HEK293 (cell line): ENCODE results near the gene OLIG1.
A peak's percentile ranks its signal among the peaks of the same experiment; 100 is the strongest.

Source experiments
- FEZF1 ChIP-seq: fragments of 450-650 bp; formaldehyde crosslinking; IDR thresholded peaks from 2 replicates; pipeline ENCODE4 v1.5.1; 2016; ENCODE audit warnings: missing biosample characterization, missing genetic modification characterization
- GLIS1 ChIP-seq: fragments of 450-650 bp; formaldehyde crosslinking; IDR thresholded peaks from 2 replicates; pipeline ENCODE4 v1.5.1; 2016; ENCODE audit warnings: missing biosample characterization, missing genetic modification characterization
- KLF16 ChIP-seq: fragments of 450-650 bp; formaldehyde crosslinking; IDR thresholded peaks from 2 replicates; pipeline ENCODE4 v1.5.1; 2017; ENCODE audit warnings: missing biosample characterization, missing genetic modification characterization
- SCRT1 ChIP-seq: fragments of 450-650 bp; formaldehyde crosslinking; IDR thresholded peaks from 2 replicates; pipeline ENCODE4 v1.5.1; 2016; ENCODE audit warnings: missing biosample characterization, missing genetic modification characterization, borderline replicate concordance
- SP2 ChIP-seq: fragments of 450-650 bp; formaldehyde crosslinking; IDR thresholded peaks from 2 replicates; pipeline ENCODE4 v1.5.1; 2016; ENCODE audit warnings: missing biosample characterization, missing genetic modification characterization
- ZBTB17 ChIP-seq: fragments of 450-650 bp; formaldehyde crosslinking; IDR thresholded peaks from 2 replicates; pipeline ENCODE4 v1.5.1; 2016; ENCODE audit warnings: missing biosample characterization, missing genetic modification characterization
- ZBTB8A ChIP-seq: fragments of 450-650 bp; formaldehyde crosslinking; IDR thresholded peaks from 2 replicates; pipeline ENCODE4 v1.5.1; 2016; ENCODE audit warnings: missing biosample characterization, missing genetic modification characterization
- ZFHX2 ChIP-seq: fragments of 450-650 bp; formaldehyde crosslinking; conservative IDR thresholded peaks from 2 replicates; pipeline ENCODE4 v1.5.1; 2016; ENCODE audit warnings: missing biosample characterization, missing genetic modification characterization
- ZNF184 ChIP-seq: fragments of 450-650 bp; IDR thresholded peaks from 2 replicates; pipeline ENCODE4 v1.5.1; 2018; ENCODE audit warnings: missing biosample characterization, mild to moderate bottlenecking, missing genetic modification characterization
- ZNF366 ChIP-seq: fragments of 450-650 bp; formaldehyde crosslinking; conservative IDR thresholded peaks from 2 replicates; pipeline ENCODE4 v1.5.1; 2016; ENCODE audit warnings: missing biosample characterization, missing genetic modification characterization
- ZNF423 ChIP-seq: fragments of 450-650 bp; formaldehyde crosslinking; IDR thresholded peaks from 2 replicates; pipeline ENCODE4 v1.5.1; 2016; ENCODE audit warnings: missing biosample characterization, missing genetic modification characterization
- ZNF473 ChIP-seq: fragments of 450-650 bp; formaldehyde crosslinking; IDR thresholded peaks from 2 replicates; pipeline ENCODE4 v1.5.1; 2017; ENCODE audit warnings: missing biosample characterization, missing genetic modification characterization
- ZNF585B ChIP-seq: fragments of 450-650 bp; formaldehyde crosslinking; IDR thresholded peaks from 2 replicates; pipeline ENCODE4 v1.5.1; 2016; ENCODE audit warnings: missing biosample characterization, missing genetic modification characterization
- ZNF596 ChIP-seq: fragments of 450-650 bp; IDR thresholded peaks from 2 replicates; pipeline ENCODE4 v1.5.0; 2018; ENCODE audit warnings: missing biosample characterization, mild to moderate bottlenecking, missing genetic modification characterization, moderate library complexity
- ZNF624 ChIP-seq: fragments of 450-650 bp; formaldehyde crosslinking; IDR thresholded peaks from 2 replicates; pipeline ENCODE4 v1.5.1; 2017; ENCODE audit warnings: missing biosample characterization, missing genetic modification characterization
- ZNF626 ChIP-seq: fragments of 450-650 bp; sonication (Bioruptor Pico); formaldehyde crosslinking; IDR thresholded peaks from 2 replicates; pipeline ENCODE4 v1.5.1; 2018; ENCODE audit warnings: missing biosample characterization, missing genetic modification characterization, inconsistent platforms
- ZNF76 ChIP-seq: fragments of 450-650 bp; formaldehyde crosslinking; IDR thresholded peaks from 2 replicates; pipeline ENCODE4; 2016; ENCODE audit warnings: low read depth, missing biosample characterization, missing genetic modification characterization, borderline replicate concordance
- TF ChIP-seq, protein P1 (sequence below): fragments of 450-650 bp; formaldehyde crosslinking; IDR thresholded peaks from 2 replicates; pipeline ENCODE4 v1.5.1; 2017; ENCODE audit warnings: missing biosample characterization, mild to moderate bottlenecking, missing genetic modification characterization, moderate library complexity
- TF ChIP-seq, protein P2 (sequence below): fragments of 450-650 bp; formaldehyde crosslinking; IDR thresholded peaks from 2 replicates; pipeline ENCODE4 v1.5.1; 2016; ENCODE audit warnings: missing biosample characterization, missing genetic modification characterization
- TF ChIP-seq, protein P3 (sequence below): fragments of 450-650 bp; formaldehyde crosslinking; IDR thresholded peaks from 2 replicates; pipeline ENCODE4 v1.5.1; 2016; ENCODE audit warnings: missing biosample characterization, missing genetic modification characterization
- TF ChIP-seq, protein P4 (sequence below): fragments of 450-650 bp; formaldehyde crosslinking; IDR thresholded peaks from 2 replicates; pipeline ENCODE4 v1.5.1; 2016; ENCODE audit warnings: missing biosample characterization, missing genetic modification characterization
- TF ChIP-seq, protein P5 (sequence below): fragments of 450-650 bp; formaldehyde crosslinking; IDR thresholded peaks from 2 replicates; pipeline ENCODE4 v1.5.1; 2016; ENCODE audit warnings: missing biosample characterization, missing genetic modification characterization

The OLIG1 gene

DNA sequence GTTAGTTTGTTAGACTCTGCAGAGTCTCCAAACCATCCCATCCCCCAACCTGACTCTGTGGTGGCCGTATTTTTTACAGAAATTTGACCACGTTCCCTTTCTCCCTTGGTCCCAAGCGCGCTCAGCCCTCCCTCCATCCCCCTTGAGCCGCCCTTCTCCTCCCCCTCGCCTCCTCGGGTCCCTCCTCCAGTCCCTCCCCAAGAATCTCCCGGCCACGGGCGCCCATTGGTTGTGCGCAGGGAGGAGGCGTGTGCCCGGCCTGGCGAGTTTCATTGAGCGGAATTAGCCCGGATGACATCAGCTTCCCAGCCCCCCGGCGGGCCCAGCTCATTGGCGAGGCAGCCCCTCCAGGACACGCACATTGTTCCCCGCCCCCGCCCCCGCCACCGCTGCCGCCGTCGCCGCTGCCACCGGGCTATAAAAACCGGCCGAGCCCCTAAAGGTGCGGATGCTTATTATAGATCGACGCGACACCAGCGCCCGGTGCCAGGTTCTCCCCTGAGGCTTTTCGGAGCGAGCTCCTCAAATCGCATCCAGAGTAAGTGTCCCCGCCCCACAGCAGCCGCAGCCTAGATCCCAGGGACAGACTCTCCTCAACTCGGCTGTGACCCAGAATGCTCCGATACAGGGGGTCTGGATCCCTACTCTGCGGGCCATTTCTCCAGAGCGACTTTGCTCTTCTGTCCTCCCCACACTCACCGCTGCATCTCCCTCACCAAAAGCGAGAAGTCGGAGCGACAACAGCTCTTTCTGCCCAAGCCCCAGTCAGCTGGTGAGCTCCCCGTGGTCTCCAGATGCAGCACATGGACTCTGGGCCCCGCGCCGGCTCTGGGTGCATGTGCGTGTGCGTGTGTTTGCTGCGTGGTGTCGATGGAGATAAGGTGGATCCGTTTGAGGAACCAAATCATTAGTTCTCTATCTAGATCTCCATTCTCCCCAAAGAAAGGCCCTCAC is 44.2 kb upstream of the OLIG1 start, which contains the start of gene OLIG2 (continued):
- TF ChIP-seq, protein P1, sequence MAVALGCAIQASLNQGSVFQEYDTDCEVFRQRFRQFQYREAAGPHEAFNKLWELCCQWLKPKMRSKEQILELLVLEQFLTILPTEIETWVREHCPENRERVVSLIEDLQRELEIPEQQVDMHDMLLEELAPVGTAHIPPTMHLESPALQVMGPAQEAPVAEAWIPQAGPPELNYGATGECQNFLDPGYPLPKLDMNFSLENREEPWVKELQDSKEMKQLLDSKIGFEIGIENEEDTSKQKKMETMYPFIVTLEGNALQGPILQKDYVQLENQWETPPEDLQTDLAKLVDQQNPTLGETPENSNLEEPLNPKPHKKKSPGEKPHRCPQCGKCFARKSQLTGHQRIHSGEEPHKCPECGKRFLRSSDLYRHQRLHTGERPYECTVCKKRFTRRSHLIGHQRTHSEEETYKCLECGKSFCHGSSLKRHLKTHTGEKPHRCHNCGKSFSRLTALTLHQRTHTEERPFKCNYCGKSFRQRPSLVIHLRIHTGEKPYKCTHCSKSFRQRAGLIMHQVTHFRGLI = no peak
- peak; percentile 82 for TF ChIP-seq ZNF76
- TF ChIP-seq ZNF585B (tag by site-specific recombination) = no peak
- TF ChIP-seq ZFHX2 = peak; percentile 84
- no peak for TF ChIP-seq ZNF626 (tag by site-specific recombination)
- TF ChIP-seq ZNF366 = peak; percentile 98
- TF ChIP-seq ZNF596 (tag by site-specific recombination) = 0 out of 2 replicates have a peak, but pooled peaks have one; percentile 46
- TF ChIP-seq, protein P2, sequence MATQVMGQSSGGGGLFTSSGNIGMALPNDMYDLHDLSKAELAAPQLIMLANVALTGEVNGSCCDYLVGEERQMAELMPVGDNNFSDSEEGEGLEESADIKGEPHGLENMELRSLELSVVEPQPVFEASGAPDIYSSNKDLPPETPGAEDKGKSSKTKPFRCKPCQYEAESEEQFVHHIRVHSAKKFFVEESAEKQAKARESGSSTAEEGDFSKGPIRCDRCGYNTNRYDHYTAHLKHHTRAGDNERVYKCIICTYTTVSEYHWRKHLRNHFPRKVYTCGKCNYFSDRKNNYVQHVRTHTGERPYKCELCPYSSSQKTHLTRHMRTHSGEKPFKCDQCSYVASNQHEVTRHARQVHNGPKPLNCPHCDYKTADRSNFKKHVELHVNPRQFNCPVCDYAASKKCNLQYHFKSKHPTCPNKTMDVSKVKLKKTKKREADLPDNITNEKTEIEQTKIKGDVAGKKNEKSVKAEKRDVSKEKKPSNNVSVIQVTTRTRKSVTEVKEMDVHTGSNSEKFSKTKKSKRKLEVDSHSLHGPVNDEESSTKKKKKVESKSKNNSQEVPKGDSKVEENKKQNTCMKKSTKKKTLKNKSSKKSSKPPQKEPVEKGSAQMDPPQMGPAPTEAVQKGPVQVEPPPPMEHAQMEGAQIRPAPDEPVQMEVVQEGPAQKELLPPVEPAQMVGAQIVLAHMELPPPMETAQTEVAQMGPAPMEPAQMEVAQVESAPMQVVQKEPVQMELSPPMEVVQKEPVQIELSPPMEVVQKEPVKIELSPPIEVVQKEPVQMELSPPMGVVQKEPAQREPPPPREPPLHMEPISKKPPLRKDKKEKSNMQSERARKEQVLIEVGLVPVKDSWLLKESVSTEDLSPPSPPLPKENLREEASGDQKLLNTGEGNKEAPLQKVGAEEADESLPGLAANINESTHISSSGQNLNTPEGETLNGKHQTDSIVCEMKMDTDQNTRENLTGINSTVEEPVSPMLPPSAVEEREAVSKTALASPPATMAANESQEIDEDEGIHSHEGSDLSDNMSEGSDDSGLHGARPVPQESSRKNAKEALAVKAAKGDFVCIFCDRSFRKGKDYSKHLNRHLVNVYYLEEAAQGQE (tag by site-specific recombination) = no peak
- TF ChIP-seq, protein P3, sequence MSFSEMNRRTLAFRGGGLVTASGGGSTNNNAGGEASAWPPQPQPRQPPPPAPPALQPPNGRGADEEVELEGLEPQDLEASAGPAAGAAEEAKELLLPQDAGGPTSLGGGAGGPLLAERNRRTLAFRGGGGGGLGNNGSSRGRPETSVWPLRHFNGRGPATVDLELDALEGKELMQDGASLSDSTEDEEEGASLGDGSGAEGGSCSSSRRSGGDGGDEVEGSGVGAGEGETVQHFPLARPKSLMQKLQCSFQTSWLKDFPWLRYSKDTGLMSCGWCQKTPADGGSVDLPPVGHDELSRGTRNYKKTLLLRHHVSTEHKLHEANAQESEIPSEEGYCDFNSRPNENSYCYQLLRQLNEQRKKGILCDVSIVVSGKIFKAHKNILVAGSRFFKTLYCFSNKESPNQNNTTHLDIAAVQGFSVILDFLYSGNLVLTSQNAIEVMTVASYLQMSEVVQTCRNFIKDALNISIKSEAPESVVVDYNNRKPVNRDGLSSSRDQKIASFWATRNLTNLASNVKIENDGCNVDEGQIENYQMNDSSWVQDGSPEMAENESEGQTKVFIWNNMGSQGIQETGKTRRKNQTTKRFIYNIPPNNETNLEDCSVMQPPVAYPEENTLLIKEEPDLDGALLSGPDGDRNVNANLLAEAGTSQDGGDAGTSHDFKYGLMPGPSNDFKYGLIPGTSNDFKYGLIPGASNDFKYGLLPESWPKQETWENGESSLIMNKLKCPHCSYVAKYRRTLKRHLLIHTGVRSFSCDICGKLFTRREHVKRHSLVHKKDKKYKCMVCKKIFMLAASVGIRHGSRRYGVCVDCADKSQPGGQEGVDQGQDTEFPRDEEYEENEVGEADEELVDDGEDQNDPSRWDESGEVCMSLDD = peak; percentile 41
- peak; percentile 85 for TF ChIP-seq ZBTB17 (tag by site-specific recombination)
- TF ChIP-seq ZNF473 = no peak
- TF ChIP-seq KLF16 (tag by site-specific recombination) = peak; percentile 93
- TF ChIP-seq SCRT1 = no peak
- TF ChIP-seq, protein P4, sequence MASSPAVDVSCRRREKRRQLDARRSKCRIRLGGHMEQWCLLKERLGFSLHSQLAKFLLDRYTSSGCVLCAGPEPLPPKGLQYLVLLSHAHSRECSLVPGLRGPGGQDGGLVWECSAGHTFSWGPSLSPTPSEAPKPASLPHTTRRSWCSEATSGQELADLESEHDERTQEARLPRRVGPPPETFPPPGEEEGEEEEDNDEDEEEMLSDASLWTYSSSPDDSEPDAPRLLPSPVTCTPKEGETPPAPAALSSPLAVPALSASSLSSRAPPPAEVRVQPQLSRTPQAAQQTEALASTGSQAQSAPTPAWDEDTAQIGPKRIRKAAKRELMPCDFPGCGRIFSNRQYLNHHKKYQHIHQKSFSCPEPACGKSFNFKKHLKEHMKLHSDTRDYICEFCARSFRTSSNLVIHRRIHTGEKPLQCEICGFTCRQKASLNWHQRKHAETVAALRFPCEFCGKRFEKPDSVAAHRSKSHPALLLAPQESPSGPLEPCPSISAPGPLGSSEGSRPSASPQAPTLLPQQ (tag by site-specific recombination) = peak; percentile 93
- TF ChIP-seq ZNF184 (tag by site-specific recombination) = peak; percentile 43; the same call in 1 of the 2 replicates
- TF ChIP-seq ZBTB8A (tag by site-specific recombination) = peak; percentile 94
- TF ChIP-seq, protein P5, sequence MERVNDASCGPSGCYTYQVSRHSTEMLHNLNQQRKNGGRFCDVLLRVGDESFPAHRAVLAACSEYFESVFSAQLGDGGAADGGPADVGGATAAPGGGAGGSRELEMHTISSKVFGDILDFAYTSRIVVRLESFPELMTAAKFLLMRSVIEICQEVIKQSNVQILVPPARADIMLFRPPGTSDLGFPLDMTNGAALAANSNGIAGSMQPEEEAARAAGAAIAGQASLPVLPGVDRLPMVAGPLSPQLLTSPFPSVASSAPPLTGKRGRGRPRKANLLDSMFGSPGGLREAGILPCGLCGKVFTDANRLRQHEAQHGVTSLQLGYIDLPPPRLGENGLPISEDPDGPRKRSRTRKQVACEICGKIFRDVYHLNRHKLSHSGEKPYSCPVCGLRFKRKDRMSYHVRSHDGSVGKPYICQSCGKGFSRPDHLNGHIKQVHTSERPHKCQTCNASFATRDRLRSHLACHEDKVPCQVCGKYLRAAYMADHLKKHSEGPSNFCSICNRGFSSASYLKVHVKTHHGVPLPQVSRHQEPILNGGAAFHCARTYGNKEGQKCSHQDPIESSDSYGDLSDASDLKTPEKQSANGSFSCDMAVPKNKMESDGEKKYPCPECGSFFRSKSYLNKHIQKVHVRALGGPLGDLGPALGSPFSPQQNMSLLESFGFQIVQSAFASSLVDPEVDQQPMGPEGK (tag by site-specific recombination) = peak; percentile 99
- no peak for TF ChIP-seq FEZF1 (tag by site-specific recombination)
- peak; percentile 99 for TF ChIP-seq SP2 (tag by site-specific recombination)
- TF ChIP-seq GLIS1 (tag by site-specific recombination) = peak; percentile 90
- TF ChIP-seq ZNF423 (tag by site-specific recombination) = peak; percentile 91
- 0 out of 2 replicates have a peak, but pooled peaks have one; percentile 41 for TF ChIP-seq ZNF624 (tag by site-specific recombination)
